Upper lobe of right lung (tissue), 1 donor: ENCODE results near the gene MRPL42. TPM values are rescaled to one million over a fixed set of nuclear protein-coding genes. Genes with fewer than 3 reads are reported as not detected.

Experiments
- ATAC-seq: fragments of 200-7000 bp; cut with Tn5 transposase; one replicate; pipeline ENCODE4 v1.9.1; 2020; ENCODE audit warnings: mild to moderate bottlenecking, moderate library complexity
- DNase-seq: peaks from one replicate; pipeline ENCODE4 v3.0.0-alpha.2; 2020
- H3K27ac ChIP-seq: fragments of 200-600 bp; one replicate; pipeline ENCODE4 v1.8.0; 2022
- H3K27me3 ChIP-seq: fragments of 200-600 bp; one replicate; pipeline ENCODE4 v1.8.0; 2022; ENCODE audit warnings: mild to moderate bottlenecking
- H3K36me3 ChIP-seq: fragments of 200-600 bp; one replicate; pipeline ENCODE4 v1.8.0; 2022
- H3K4me1 ChIP-seq: fragments of 200-600 bp; one replicate; pipeline ENCODE4 v1.8.0; 2022
- H3K4me3 ChIP-seq: fragments of 200-600 bp; one replicate; pipeline ENCODE4 v1.8.0; 2022; ENCODE audit warnings: mild to moderate bottlenecking
- H3K9me3 ChIP-seq: fragments of 200-600 bp; one replicate; pipeline ENCODE4 v1.8.0; 2022
- CTCF ChIP-seq: fragments of 200-600 bp; IDR thresholded peaks from one replicate; pipeline ENCODE4 v1.8.0; 2022; ENCODE audit warnings: antibody characterized with exemption
- intact Hi-C: fragments of 100-400 bp; cut with DNase I; formaldehyde crosslinking; loops from one replicate; pipeline ENCODE4 v1.11.0; 2022
- total RNA-seq: library from RNA; stranded (reverse); fragmentation: NEBNext Ultra II Directional; extraction: Animal tissue kit (Norgen Biotek cat#: 25700); gene quantifications from one replicate; pipeline ENCODE4 v1.2.1, GENCODE V29; 2021
- donor health status: DM: no; HTN: yes; CAD: no; lungs with severe emphysema.

Gene MRPL42
- total RNA-seq, 1 donor from 2014 or later: 49.4 TPM

GRCh38 chr12:93442411-93443340 is 24.6 kb upstream of the MRPL42 start:
- H3K36me3 ChIP-seq: no peaks in the 10 kb centered on the region
- H3K27me3 ChIP-seq: no peaks in the 10 kb centered on the region
- DNase-seq (no peak), ATAC-seq (no peak)
- peak overlapping the region; percentile 96 for H3K4me3 ChIP-seq
- no peaks in the 10 kb centered on the region for H3K9me3 ChIP-seq
- peak overlapping the region; percentile 96 for H3K27ac ChIP-seq
- intact Hi-C loops: no loop called here
- TF ChIP-seq CTCF: no peak
- peaks cover 12% of the 10 kb centered on the region for H3K4me1 ChIP-seq

DNA sequence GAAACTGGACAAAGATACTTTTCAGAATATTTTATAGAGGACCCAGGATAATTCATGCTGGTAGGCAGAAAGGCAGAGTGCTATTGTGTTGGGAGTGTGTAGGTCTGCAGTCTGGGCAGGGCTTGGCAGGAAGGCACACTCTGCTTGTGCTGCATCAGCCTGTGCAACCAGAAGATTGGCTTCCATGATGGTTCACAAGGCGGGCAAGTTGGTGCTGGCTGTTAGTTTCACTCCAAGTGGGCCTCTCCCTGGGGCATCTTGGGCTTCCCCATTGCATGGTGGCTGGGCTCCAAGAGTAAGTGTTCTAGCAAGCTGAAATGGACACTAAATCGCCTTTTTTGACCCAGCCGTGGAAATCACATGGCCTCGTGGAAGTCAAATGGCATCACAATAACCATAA is 23.7 kb upstream of the MRPL42 start:
- Histone ChIP-seq H3K27me3 (no peaks in the 10 kb centered on the region), H3K36me3 (no peaks in the 10 kb centered on the region), H3K27ac (no peak overlapping the region), H3K4me1 (peaks cover 9% of the 10 kb centered on the region), H3K4me3 (no peak overlapping the region), H3K9me3 (no peaks in the 10 kb centered on the region)
- ATAC-seq (no peak), DNase-seq (no peak)
- intact Hi-C loops: no loop called here
- TF ChIP-seq CTCF: no peak

GRCh38 chr12:93447555-93448290 is 19.6 kb upstream of the MRPL42 start:
- TF ChIP-seq CTCF: no peak
- intact Hi-C loops: no loop called here

GRCh38 chr12:93448796-93449195 is 18.5 kb upstream of the MRPL42 start:
- Histone ChIP-seq H3K9me3 (no peaks in the 10 kb centered on the region), H3K4me3 (no peak overlapping the region), H3K27ac (no peak overlapping the region), H3K36me3 (no peaks in the 10 kb centered on the region), H3K4me1 (no peaks in the 10 kb centered on the region), H3K27me3 (no peaks in the 10 kb centered on the region)
- DNase-seq (no peak), ATAC-seq (peak; percentile 58)
- no peak for TF ChIP-seq CTCF
- intact Hi-C loops: no loop called here

More at GRCh38 chr12:93447555-93448290, 19.6 kb upstream of the MRPL42 start:
- H3K9me3 ChIP-seq: no peaks in the 10 kb centered on the region
- H3K36me3 ChIP-seq: no peaks in the 10 kb centered on the region
- DNase-seq: no peak
- ATAC-seq: peak; percentile 53
- no peak overlapping the region for H3K4me3 ChIP-seq
- H3K4me1 ChIP-seq: no peaks in the 10 kb centered on the region
- H3K27ac ChIP-seq: no peak overlapping the region
- no peaks in the 10 kb centered on the region for H3K27me3 ChIP-seq

DNA sequence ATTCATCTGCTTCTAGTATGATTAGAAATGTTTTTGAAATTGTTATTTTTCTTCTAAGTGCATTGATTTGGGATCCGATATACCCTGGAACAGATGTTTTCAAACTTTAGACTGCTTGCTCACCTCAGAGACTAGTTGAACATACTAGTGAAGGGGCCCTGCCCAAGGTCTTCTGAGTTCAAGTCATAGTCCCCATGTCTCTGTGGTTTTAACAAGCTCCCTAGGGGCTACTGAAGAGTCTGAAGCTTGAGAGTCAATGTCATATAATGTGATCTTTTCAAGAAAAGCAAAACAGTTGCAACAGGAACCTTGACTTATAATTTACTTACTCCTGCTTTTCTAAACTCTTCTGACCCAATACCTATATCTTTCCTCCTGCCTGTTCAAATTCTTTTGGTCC is 18.0 kb upstream of the MRPL42 start:
- no peak overlapping the region for H3K4me3 ChIP-seq
- no peak for DNase-seq
- intact Hi-C loops: no loop called here
- H3K36me3 ChIP-seq: no peaks in the 10 kb centered on the region
- H3K9me3 ChIP-seq: no peaks in the 10 kb centered on the region
- no peak for ATAC-seq
- TF ChIP-seq CTCF: no peak
- no peaks in the 10 kb centered on the region for H3K27me3 ChIP-seq
- H3K4me1 ChIP-seq: no peaks in the 10 kb centered on the region
- no peak overlapping the region for H3K27ac ChIP-seq
